HT1080 (cell line): ENCODE data around the gene BOLA1. TPM values are rescaled to one million over a fixed set of nuclear protein-coding genes. Genes with fewer than 3 reads are reported as not detected.
"Not testable (repeated sequence)": the region's sequence is repeated elsewhere in the genome, so short reads cannot be mapped to it uniquely, and the experiment has no call there.

Source experiments
- DNase-seq: peaks from one replicate; pipeline ENCODE4 v3.0.0-alpha.2; 2015; ENCODE audit warnings: low read depth
- polyA plus RNA-seq, 2 experiments: library from polyadenylated mRNA; depleted of rRNA; stranded (reverse); fragments of >200 nt; gene quantifications; 2 replicates each; pipeline ENCODE4 v1.2.3, GENCODE V29; 2015
- total RNA-seq: library from RNA; depleted of rRNA; stranded (reverse); fragments of >200 nt; shearing (Covaris generic); gene quantifications from 2 replicates; pipeline ENCODE4 v1.2.3, GENCODE V29; 2014; rRNA removed

BOLA1 gene, protein sequence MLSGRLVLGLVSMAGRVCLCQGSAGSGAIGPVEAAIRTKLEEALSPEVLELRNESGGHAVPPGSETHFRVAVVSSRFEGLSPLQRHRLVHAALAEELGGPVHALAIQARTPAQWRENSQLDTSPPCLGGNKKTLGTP
- 15.1 and 19.2 TPM in 2 replicates for total RNA-seq
- 21.2 and 24.7 TPM in 2 replicates for polyA plus RNA-seq (2015; cell fraction: cytosol; rRNA removed)
- polyA plus RNA-seq (2015; cell fraction: nucleus; rRNA removed), result 14.8 and 21.1 TPM in 2 replicates

- peak; percentile 89 for DNase-seq
Observed at GRCh38 chr1:149899460-149900284, at the start of gene BOLA1. TSS of gene BOLA1 (plus strand) at chr1:149899568. CDS start at chr1:149900060, 492 bp downstream.

DNA sequence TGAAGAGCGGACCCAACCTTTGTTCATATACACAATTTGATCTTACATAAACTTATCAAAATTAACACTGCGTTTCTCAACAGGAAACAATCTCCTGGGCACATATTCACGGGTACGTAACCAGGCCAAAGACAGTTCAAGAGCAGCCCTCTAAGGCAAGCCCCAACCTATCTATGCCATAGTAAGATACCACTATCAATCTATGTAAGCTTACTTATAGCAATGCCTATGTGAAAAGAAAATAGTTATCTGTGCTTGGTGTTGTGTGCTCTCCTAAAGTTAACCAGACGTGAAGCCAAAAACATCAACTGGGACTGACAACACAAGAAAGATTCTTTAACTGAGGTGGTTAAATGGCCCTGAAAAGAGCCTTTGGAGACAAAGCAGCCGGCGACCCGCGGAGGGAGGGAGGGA lies 49.4 kb upstream of the BOLA1 start:
- DNase-seq, result no peak

GRCh38 chr1:149850732-149851345 lies 48.5 kb upstream of the BOLA1 start:
- not testable (repeated sequence) for DNase-seq

DNA sequence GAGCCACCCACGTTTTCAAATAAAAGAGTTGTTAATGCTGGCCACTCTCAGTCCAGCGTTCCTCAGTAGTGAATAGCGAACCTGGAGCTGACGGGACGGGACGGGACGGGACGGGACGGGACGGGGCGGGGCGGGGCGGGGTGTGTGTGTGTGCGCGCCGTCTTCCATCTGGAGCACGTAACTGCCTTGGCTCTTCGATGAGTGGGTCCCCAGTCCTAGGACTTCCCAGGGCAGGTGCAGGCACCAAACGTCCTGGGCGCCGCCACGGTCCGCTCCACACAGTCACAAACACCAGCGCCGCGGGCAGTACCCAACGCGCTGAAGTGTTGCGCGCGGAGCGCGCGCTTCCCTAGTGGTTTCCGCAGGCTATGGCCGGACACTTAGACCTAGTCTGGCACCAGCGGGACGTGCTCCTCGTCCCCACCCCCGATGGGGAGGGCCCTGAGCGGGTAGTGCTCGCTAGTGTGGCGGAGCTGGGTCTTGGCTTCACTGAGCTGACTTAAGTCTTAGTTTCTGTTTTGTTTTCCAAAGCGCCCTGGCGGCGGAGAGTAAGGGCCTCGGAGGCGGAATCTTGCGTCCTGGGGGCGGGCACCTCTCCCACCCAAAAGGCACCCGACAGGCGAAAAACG lies 47.7 kb upstream of the BOLA1 start:
- not testable (repeated sequence) for DNase-seq

GRCh38 chr1:149852263-149852662 lies 47.1 kb upstream of the BOLA1 start:
- DNase-seq, result not testable (repeated sequence)

- DNase-seq, result not testable (repeated sequence)
Observed at GRCh38 chr1:149860271-149860670, 39.1 kb upstream of the BOLA1 start.

- DNase-seq, result not testable (repeated sequence)
Observed at GRCh38 chr1:149860684-149861496, 38.5 kb upstream of the BOLA1 start.

- not testable (repeated sequence) for DNase-seq
Observed at GRCh38 chr1:149861497-149862054, 37.8 kb upstream of the BOLA1 start.

- not testable (repeated sequence) for DNase-seq
Observed at GRCh38 chr1:149866887-149867286, 32.5 kb upstream of the BOLA1 start.

- not testable (repeated sequence) for DNase-seq
Observed at GRCh38 chr1:149873060-149873459, 26.3 kb upstream of the BOLA1 start.

GRCh38 chr1:149877211-149877946 lies 22.0 kb upstream of the BOLA1 start:
- DNase-seq, result no peak

GRCh38 chr1:149879556-149879955 lies 19.8 kb upstream of the BOLA1 start:
- DNase-seq, result no peak

DNA sequence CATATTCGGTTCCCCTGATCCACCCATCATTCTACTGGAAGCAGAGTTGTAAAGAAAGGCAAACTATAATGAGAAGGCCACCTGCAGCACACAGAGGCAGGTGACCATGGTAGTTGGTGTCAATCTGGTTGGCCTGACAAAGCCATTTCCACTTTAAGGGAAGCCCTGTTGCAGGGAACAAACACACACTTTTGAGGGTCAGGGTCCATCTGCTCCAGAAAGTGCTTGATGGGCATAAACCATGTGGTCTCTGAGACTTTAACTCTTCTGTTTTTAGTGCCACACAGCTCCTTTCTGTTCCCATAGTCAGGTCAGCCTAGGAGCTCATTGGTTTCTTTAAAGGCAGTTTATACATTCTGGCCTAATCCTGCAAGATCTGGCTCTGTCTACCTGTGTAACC lies 17.5 kb upstream of the BOLA1 start:
- DNase-seq, result no peak

DNA sequence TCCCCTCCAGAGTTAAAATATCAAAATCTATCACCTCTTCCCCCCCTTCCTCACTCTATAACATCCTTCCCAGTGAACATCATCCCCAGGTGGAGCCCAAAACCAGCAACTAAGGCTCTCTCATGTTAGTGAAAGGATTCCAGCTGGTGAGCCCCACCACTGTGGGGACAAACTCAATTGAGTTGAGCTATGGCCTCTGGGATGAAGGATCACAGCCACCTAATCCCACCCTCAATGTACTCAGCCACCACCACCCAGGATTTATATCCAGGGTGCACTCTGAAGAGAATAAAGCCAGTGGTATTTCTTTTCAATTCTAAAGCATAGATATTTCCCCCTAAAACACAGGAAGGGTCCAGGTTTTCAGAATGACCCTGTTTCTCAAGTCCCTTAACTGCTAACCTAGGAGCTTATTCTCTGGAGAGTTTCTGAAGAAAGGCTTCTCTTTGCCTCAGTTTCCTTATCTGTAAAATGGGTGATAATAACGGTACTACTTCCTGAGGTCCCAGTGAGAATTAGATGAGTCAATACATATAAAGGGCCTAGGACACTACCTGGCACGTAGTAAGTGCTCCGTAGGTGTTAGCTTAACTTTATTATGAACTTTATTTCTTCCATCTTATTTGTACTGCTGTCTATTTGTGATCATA lies 15.6 kb upstream of the BOLA1 start:
- DNase-seq, result no peak

GRCh38 chr1:149884433-149885338 lies 14.7 kb upstream of the BOLA1 start:
- DNase-seq, result peak; percentile 78

GRCh38 chr1:149885339-149886120 lies 13.8 kb upstream of the BOLA1 start:
- DNase-seq, result peak; percentile 87

GRCh38 chr1:149886121-149886395 lies 13.3 kb upstream of the BOLA1 start:
- DNase-seq, result not testable (repeated sequence)
